Kidney (tissue), 14 donors: ENCODE data around the gene NRGN. TPM values are rescaled to one million over a fixed set of nuclear protein-coding genes. Genes with fewer than 3 reads are reported as not detected.
A peak's percentile ranks its signal among the peaks of the same experiment; 100 is the strongest.
"Not testable (repeated sequence)": the region's sequence is repeated elsewhere in the genome, so short reads cannot be mapped to it uniquely, and the experiment has no call there.

Experiments
- DNase-seq, 5 donors: peaks; one replicate each; pipeline ENCODE4 v3.0.0-alpha.2; 2013 to 2020
- FAIRE-seq: peaks from 2 replicates; lab custom pipeline; 2012; peaks lifted over from hg19 to GRCh38; lab: Jason Lieb, UNC
- H3K27ac ChIP-seq, 2 donors: one replicate each; pipeline ENCODE4 v1.7.0; 2013; ENCODE audit warnings: low read depth in 2 of 2, low read length in 2 of 2, inconsistent platforms in 1 of 2
- H3K27me3 ChIP-seq: one replicate; pipeline ENCODE4 v1.7.1; 2013; ENCODE audit warnings: low read length, inconsistent platforms; ENCODE audit not compliant: control insufficient read depth, insufficient read depth
- H3K36me3 ChIP-seq, 3 donors: one replicate each; pipeline versions ENCODE4 v1.7.0 to v1.7.1; 2013; ENCODE audit warnings: low read length in 3 of 3, control low read depth in 1 of 3, inconsistent platforms in 1 of 3; ENCODE audit not compliant: insufficient read depth in 3 of 3, control insufficient read depth in 2 of 3
- H3K4me1 ChIP-seq, 3 donors: one replicate each; pipeline versions ENCODE4 v1.7.0 to v1.7.1; 2013; ENCODE audit warnings: low read length in 3 of 3, inconsistent platforms in 1 of 3, low read depth in 1 of 3; ENCODE audit not compliant: control insufficient read depth in 2 of 3, insufficient read depth in 2 of 3
- H3K4me3 ChIP-seq, 3 donors: one replicate each; pipeline versions ENCODE4 v1.7.0 to v1.8.1; 2013; ENCODE audit warnings: low read length in 3 of 3, control low read depth in 1 of 3, inconsistent platforms in 1 of 3
- H3K9ac ChIP-seq, 3 donors: one replicate each; pipeline versions ENCODE4 v1.7.0 to v1.7.1; 2013; ENCODE audit warnings: low read length in 3 of 3, control low read depth in 1 of 3, inconsistent platforms in 1 of 3
- H3K9me3 ChIP-seq, 3 donors: one replicate each; pipeline versions ENCODE4 v1.7.0 to v1.7.1; 2013; ENCODE audit warnings: low read length in 3 of 3, control low read depth in 1 of 3, inconsistent platforms in 1 of 3; ENCODE audit not compliant: control insufficient read depth in 2 of 3, insufficient read depth in 1 of 3
- intact Hi-C: fragments of 100-400 bp; cut with DNase I; formaldehyde crosslinking; loops from one replicate; pipeline ENCODE4 v1.11.1; 2022
- polyA plus RNA-seq: library from polyadenylated mRNA; stranded (reverse); fragments of 350-450 nt; fragmentation: Illumina TruSeq; extraction: RNeasy Lipid Tissue Mini Kit (QIAGEN cat#74804); gene quantifications from one replicate; pipeline ENCODE4 v1.2.3, GENCODE V29; 2014; ENCODE audit warnings: low read depth, low replicate concordance; ENCODE audit not compliant: insufficient read depth
- total RNA-seq: library from RNA; stranded (reverse); fragmentation: NEBNext Ultra II Directional; extraction: Animal tissue kit (Norgen Biotek cat#: 25700); gene quantifications from one replicate; pipeline ENCODE4 v1.2.1, GENCODE V29; 2021
- TF ChIP-seq, protein P1 (sequence below): IDR thresholded peaks from 3 replicates; pipeline ENCODE4 v1.5.1; 2012; ENCODE audit warnings: mild to moderate bottlenecking, moderate library complexity, borderline replicate concordance; ENCODE audit not compliant: insufficient read depth; ENCODE audit errors: extremely low read depth
- donor health status: control.
- donor health status: control.
- donor health status: control.
- donor health status: control.
- donor health status: control.
- donor health status: DM: yes; HTN: yes; CAD: no.
- donor health status: Normal renal cell carcinoma (clear cell type).

NRGN gene
- total and polyA plus RNA-seq, 2 donors from 2014 or later = 17.9 to 55.9 TPM

DNA sequence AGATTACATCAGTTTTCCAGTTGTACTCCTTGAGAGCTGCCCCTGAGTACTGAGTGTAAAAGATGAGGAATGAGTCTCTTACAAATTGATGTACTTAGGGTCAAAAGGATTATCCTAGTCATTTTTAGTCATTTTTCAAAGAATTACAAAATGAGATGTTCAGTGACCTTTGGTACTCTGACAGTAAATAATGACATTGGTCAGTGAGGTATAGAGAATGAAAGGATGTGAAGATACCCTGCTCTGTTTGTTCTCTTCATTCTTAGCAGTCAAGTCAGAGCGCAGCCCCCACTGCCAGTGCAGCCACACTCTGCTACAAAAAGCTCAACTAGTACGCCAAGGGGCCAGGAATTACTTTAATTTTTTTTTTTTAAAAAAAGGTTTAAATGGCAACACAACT is 26.4 kb downstream of the NRGN start:
- TF ChIP-seq, protein P1, sequence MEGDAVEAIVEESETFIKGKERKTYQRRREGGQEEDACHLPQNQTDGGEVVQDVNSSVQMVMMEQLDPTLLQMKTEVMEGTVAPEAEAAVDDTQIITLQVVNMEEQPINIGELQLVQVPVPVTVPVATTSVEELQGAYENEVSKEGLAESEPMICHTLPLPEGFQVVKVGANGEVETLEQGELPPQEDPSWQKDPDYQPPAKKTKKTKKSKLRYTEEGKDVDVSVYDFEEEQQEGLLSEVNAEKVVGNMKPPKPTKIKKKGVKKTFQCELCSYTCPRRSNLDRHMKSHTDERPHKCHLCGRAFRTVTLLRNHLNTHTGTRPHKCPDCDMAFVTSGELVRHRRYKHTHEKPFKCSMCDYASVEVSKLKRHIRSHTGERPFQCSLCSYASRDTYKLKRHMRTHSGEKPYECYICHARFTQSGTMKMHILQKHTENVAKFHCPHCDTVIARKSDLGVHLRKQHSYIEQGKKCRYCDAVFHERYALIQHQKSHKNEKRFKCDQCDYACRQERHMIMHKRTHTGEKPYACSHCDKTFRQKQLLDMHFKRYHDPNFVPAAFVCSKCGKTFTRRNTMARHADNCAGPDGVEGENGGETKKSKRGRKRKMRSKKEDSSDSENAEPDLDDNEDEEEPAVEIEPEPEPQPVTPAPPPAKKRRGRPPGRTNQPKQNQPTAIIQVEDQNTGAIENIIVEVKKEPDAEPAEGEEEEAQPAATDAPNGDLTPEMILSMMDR = no peak
- Histone ChIP-seq H3K9me3 (no peaks in the 10 kb centered on the region), H3K4me3 (no peak overlapping the region), H3K27me3 (no peaks in the 10 kb centered on the region), H3K4me1 (peaks cover 6 to 25% (median 16%) of the 10 kb centered on the region in 3 donors), H3K36me3 (no peaks in the 10 kb centered on the region), H3K27ac (no peak overlapping the region), H3K9ac (no peak overlapping the region)
- intact Hi-C loops = no loop called here
- DNase-seq (no peak), FAIRE-seq (no peak)

DNA sequence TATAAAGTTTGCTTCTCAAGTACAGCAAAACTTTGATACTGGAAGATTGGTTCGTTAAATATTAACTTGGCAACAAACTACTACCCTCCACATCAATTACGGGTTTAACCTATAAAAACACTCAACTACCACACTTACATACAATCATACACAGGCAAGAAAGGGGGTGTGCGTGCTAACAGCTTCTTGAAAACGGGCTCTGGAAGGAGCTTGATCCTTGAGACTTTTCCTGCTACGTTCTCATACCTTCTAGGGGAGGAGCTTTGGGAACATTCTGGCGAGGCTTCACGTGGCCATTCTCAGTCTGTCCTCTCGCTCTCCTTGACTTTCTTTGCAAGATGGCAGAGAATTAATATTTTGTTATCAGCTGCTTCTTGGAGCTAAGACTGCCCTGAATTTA is 29.2 kb downstream of the NRGN start:
- TF ChIP-seq, protein P1 = no peak
- no peak for FAIRE-seq
- Histone ChIP-seq H3K27ac (peak overlapping the region in 1 of 2 donors; percentile 5), H3K27me3 (no peaks in the 10 kb centered on the region), H3K9ac (no peak overlapping the region), H3K4me1 (peaks cover 5 to 18% (median 9%) of the 10 kb centered on the region in 3 donors), H3K36me3 (peaks cover 0 to 7% (median 2%) of the 10 kb centered on the region in 3 donors), H3K4me3 (peak overlapping the region; percentile 3 to 28 (median 5)), H3K9me3 (no peaks in the 10 kb centered on the region)
- peak in 3 of 5 donors; percentile 23 to 55 (median 49) for DNase-seq
- intact Hi-C loops = no loop called here

DNA sequence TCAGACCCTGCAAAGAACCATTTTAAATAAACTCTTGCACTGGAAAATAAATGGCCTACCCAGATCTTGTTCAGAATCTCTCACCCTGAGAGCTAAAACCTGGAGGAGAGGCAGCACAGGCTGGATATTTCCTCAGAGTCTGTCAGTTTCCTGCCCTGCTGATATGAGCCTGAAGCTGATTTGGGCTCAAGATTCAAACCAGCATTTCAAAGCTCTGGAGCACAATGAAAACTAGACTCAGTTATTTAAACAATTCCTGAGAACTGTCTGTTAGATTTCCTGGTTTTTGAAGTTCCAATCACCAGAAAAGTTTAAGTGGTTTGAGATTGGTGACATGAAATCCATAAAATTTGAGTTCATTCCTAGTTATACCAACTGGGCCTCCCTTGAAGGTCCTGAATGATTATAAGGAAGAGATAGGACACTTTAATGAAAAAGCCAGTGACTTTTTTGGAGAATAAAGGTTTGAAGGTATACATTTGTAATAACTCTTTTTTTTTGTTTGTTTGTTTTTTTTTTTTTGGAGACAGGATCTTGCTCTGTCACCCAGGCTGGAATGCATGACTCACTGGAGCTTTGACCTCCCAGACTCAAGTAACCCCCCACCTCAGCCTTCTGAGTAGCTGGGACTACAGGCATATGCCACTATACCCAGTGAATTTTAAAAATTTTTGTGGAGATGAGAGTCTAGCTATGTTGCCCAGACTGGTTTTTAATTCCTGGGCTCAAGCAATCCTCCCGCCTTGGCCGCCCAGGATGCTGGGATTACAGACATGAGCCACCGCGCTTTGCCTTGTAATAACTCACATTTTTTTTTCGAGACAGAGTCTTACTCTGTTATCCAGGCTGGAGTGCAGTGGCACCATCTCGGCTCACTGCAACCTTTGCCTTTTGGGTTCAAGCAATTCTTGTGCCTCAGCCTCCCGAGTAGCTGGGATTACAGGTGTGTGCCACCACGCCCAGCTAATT is 30.3 kb downstream of the NRGN start:
- intact Hi-C loops = no loop called here
- Histone ChIP-seq H3K4me1 (peaks cover 0 to 7% (median 0%) of the 10 kb centered on the region in 3 donors), H3K4me3 (no peak overlapping the region), H3K27me3 (no peaks in the 10 kb centered on the region), H3K9ac (no peak overlapping the region), H3K36me3 (peaks cover 0 to 7% (median 2%) of the 10 kb centered on the region in 3 donors), H3K9me3 (no peaks in the 10 kb centered on the region), H3K27ac (no peak overlapping the region)
- TF ChIP-seq, protein P1 = no peak
- FAIRE-seq = no peak
- DNase-seq = no peak

DNA sequence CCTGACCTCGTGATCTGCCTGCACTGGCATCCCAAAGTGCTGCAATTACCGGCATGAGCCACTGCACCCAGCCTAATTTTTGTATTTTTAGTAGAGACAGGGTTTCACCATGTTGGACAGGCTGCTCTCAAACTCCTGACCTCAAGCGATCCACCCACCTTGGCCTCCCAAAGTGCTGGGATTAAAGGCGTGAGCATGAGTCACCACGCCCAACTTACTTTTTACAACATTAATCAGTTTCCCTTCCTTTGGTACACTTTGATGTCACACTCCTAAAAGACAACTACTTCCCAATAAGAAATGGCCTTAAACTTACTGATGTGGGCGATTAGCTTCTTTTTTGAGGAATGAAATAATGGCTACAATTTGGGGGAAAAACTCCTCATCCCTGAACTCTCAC is 31.2 kb downstream of the NRGN start:
- H3K9ac ChIP-seq, H3K9me3 ChIP-seq, H3K27me3 ChIP-seq, H3K4me1 ChIP-seq, intact Hi-C loops, FAIRE-seq, H3K4me3 ChIP-seq, H3K27ac ChIP-seq, DNase-seq, H3K36me3 ChIP-seq: not testable (repeated sequence)
